Activated T-helper 1 cell treated with anti-CD3 and anti-CD28 coated beads, Interleukin-12 subunit alpha, Interleukin-12 subunit beta, Interleukin-2, Interleukin-4 antibody, amounts not matched to agents 30 ng/mL and 10 ng/mL and 1 ng/mL, durations not matched to agents 14 hours and 24 hours and 36 hours (primary cell): ENCODE results near the gene NOTCH3. TPM values are rescaled to one million over a fixed set of nuclear protein-coding genes. Genes with fewer than 3 reads are reported as not detected.

ENCODE experiments used
- DNase-seq: peaks from one replicate; pipeline ENCODE4 v3.0.0; 2021; ENCODE audit warnings: low spot score
- H3K27ac Mint-ChIP-seq: one replicate; pipeline ENCODE4 v1.8.0; 2021; ENCODE audit warnings: mild to moderate bottlenecking, mixed read lengths
- H3K27me3 Mint-ChIP-seq: one replicate; pipeline ENCODE4 v1.8.0; 2022; ENCODE audit warnings: mild to moderate bottlenecking, moderate library complexity, mixed read lengths; ENCODE audit not compliant: insufficient read depth
- H3K36me3 Mint-ChIP-seq: one replicate; pipeline ENCODE4 v1.8.0; 2021; ENCODE audit warnings: low read depth, mixed read lengths
- H3K4me1 Mint-ChIP-seq: one replicate; pipeline ENCODE4 v1.8.0; 2021; ENCODE audit warnings: low read depth, mixed read lengths
- H3K4me3 Mint-ChIP-seq: one replicate; pipeline ENCODE4 v1.8.0; 2021; ENCODE audit warnings: mild to moderate bottlenecking, moderate library complexity, mixed read lengths
- H3K9me3 Mint-ChIP-seq: one replicate; pipeline ENCODE4 v1.8.0; 2021; ENCODE audit warnings: mixed read lengths
- intact Hi-C: fragments of 100-400 bp; cut with micrococcal nuclease; formaldehyde crosslinking; loops from one replicate; pipeline ENCODE4 v1.15.1; 2024
- total RNA-seq: library from RNA; stranded (reverse); gene quantifications from 2 replicates; pipeline ENCODE4 v1.2.3, GENCODE V29; 2022

NOTCH3 gene
- total RNA-seq, 1 donor from 2014 or later: not detected

- peaks cover 25% of the 10 kb centered on the region for H3K27me3 Mint-ChIP-seq
- no peak overlapping the region for H3K27ac Mint-ChIP-seq
- H3K36me3 Mint-ChIP-seq: no peaks in the 10 kb centered on the region
- no peak for DNase-seq
- H3K4me3 Mint-ChIP-seq: peak overlapping the region; percentile 83
- H3K4me1 Mint-ChIP-seq: peaks cover 6% of the 10 kb centered on the region
- no peaks in the 10 kb centered on the region for H3K9me3 Mint-ChIP-seq
- intact Hi-C loops: loop anchor here (1.0 kb wide), 2 partner anchors 99 to 195 kb away; a partner anchor contains a TSS
Observed at GRCh38 chr19:15223649-15224361, 23.0 kb upstream of the NOTCH3 start.

GRCh38 chr19:15222738-15223648 lies 22.2 kb upstream of the NOTCH3 start:
- Mint-ChIP-seq H3K4me1 (peaks cover 6% of the 10 kb centered on the region), H3K27ac (no peak overlapping the region), H3K27me3 (peaks cover 25% of the 10 kb centered on the region), H3K36me3 (no peaks in the 10 kb centered on the region), H3K9me3 (no peaks in the 10 kb centered on the region), H3K4me3 (peak overlapping the region; percentile 83)
- intact Hi-C loops: loop anchor here (1.0 kb wide), 2 partner anchors 98 to 196 kb away; a partner anchor contains a TSS
- DNase-seq: peak; percentile 78

GRCh38 chr19:15220833-15221232 lies 20.0 kb upstream of the NOTCH3 start:
- DNase-seq: no peak
- H3K4me1 Mint-ChIP-seq: peaks cover 6% of the 10 kb centered on the region
- peaks cover 25% of the 10 kb centered on the region for H3K27me3 Mint-ChIP-seq
- intact Hi-C loops: no loop called here
- no peak overlapping the region for H3K27ac Mint-ChIP-seq
- H3K9me3 Mint-ChIP-seq: no peaks in the 10 kb centered on the region
- no peak overlapping the region for H3K4me3 Mint-ChIP-seq
- no peaks in the 10 kb centered on the region for H3K36me3 Mint-ChIP-seq

- Mint-ChIP-seq H3K9me3 (no peaks in the 10 kb centered on the region), H3K4me1 (peaks cover 6% of the 10 kb centered on the region), H3K36me3 (no peaks in the 10 kb centered on the region), H3K27me3 (peaks cover 18% of the 10 kb centered on the region), H3K4me3 (no peak overlapping the region), H3K27ac (no peak overlapping the region)
- intact Hi-C loops: no loop called here
- DNase-seq: no peak
Observed at GRCh38 chr19:15218501-15218900, 17.7 kb upstream of the NOTCH3 start.

GRCh38 chr19:15216363-15216762 lies 15.6 kb upstream of the NOTCH3 start:
- Mint-ChIP-seq H3K36me3 (no peaks in the 10 kb centered on the region), H3K4me1 (no peaks in the 10 kb centered on the region), H3K27ac (no peak overlapping the region), H3K9me3 (no peaks in the 10 kb centered on the region), H3K4me3 (no peak overlapping the region), H3K27me3 (peaks cover 6% of the 10 kb centered on the region)
- DNase-seq: no peak
- intact Hi-C loops: no loop called here

GRCh38 chr19:15213715-15214381 lies 13.1 kb upstream of the NOTCH3 start:
- Mint-ChIP-seq H3K9me3 (no peaks in the 10 kb centered on the region), H3K36me3 (no peaks in the 10 kb centered on the region), H3K27ac (no peak overlapping the region), H3K4me1 (no peaks in the 10 kb centered on the region), H3K27me3 (no peaks in the 10 kb centered on the region), H3K4me3 (no peak overlapping the region)
- DNase-seq: no peak
- intact Hi-C loops: no loop called here

- H3K36me3 Mint-ChIP-seq: no peaks in the 10 kb centered on the region
- no peaks in the 10 kb centered on the region for H3K9me3 Mint-ChIP-seq
- H3K4me3 Mint-ChIP-seq: no peak overlapping the region
- DNase-seq: no peak
- no peaks in the 10 kb centered on the region for H3K27me3 Mint-ChIP-seq
- H3K4me1 Mint-ChIP-seq: no peaks in the 10 kb centered on the region
- intact Hi-C loops: no loop called here
- no peak overlapping the region for H3K27ac Mint-ChIP-seq
Observed at GRCh38 chr19:15212711-15213110, 11.9 kb upstream of the NOTCH3 start.

- no peak for DNase-seq
- Mint-ChIP-seq H3K4me1 (no peaks in the 10 kb centered on the region), H3K4me3 (no peak overlapping the region), H3K27ac (no peak overlapping the region), H3K36me3 (no peaks in the 10 kb centered on the region), H3K9me3 (no peaks in the 10 kb centered on the region), H3K27me3 (no peaks in the 10 kb centered on the region)
- intact Hi-C loops: no loop called here
Observed at GRCh38 chr19:15210323-15210781, 9.6 kb upstream of the NOTCH3 start.

GRCh38 chr19:15201374-15202023 lies 704 bp upstream of the NOTCH3 start:
- Mint-ChIP-seq H3K4me1 (no peaks in the 10 kb centered on the region), H3K27me3 (peaks cover 45% of the 10 kb centered on the region), H3K27ac (no peak overlapping the region), H3K9me3 (no peaks in the 10 kb centered on the region), H3K4me3 (no peak overlapping the region), H3K36me3 (no peaks in the 10 kb centered on the region)
- no peak for DNase-seq
- intact Hi-C loops: no loop called here

GRCh38 chr19:15199661-15200552 lies 888 bp downstream of the NOTCH3 start:
- Mint-ChIP-seq H3K4me3 (no peak overlapping the region), H3K27me3 (peaks cover 50% of the 10 kb centered on the region), H3K36me3 (no peaks in the 10 kb centered on the region), H3K4me1 (peaks cover under 1% of the 10 kb centered on the region), H3K9me3 (no peaks in the 10 kb centered on the region), H3K27ac (no peak overlapping the region)
- intact Hi-C loops: no loop called here
- no peak for DNase-seq

- H3K4me3 Mint-ChIP-seq: no peak overlapping the region
- no peaks in the 10 kb centered on the region for H3K9me3 Mint-ChIP-seq
- H3K4me1 Mint-ChIP-seq: peaks cover 6% of the 10 kb centered on the region
- H3K27me3 Mint-ChIP-seq: peaks cover 53% of the 10 kb centered on the region
- DNase-seq: no peak
- H3K27ac Mint-ChIP-seq: no peak overlapping the region
- no peaks in the 10 kb centered on the region for H3K36me3 Mint-ChIP-seq
- intact Hi-C loops: no loop called here
Observed at GRCh38 chr19:15198951-15199660, 1.7 kb downstream of the NOTCH3 start.
